Spinal cord (tissue), 10 donors: ENCODE measurements around the gene SUPT20HL1. TPM values are rescaled to one million over a fixed set of nuclear protein-coding genes. Genes with fewer than 3 reads are reported as not detected.

ENCODE experiments used
- DNase-seq, 6 donors: peaks; one replicate each; pipeline versions ENCODE4 v3.0.0 to v3.0.0-alpha.2; 2013 to 2015; ENCODE audit warnings: low spot score in 6 of 6, low read depth in 4 of 6
- H3K27ac ChIP-seq: one replicate; pipeline ENCODE4 v1.5.1; 2013; ENCODE audit warnings: low read depth, low read length, control low read depth
- H3K27me3 ChIP-seq: one replicate; pipeline ENCODE4 v1.6.1; 2013; ENCODE audit warnings: low read length; ENCODE audit not compliant: control insufficient read depth, insufficient read depth
- H3K36me3 ChIP-seq: one replicate; pipeline ENCODE4 v1.6.1; 2013; ENCODE audit warnings: low read length; ENCODE audit not compliant: control insufficient read depth, insufficient read depth
- H3K4me1 ChIP-seq: one replicate; pipeline ENCODE4 v1.6.1; 2013; ENCODE audit warnings: low read length; ENCODE audit not compliant: control insufficient read depth, insufficient read depth
- H3K4me3 ChIP-seq: one replicate; pipeline ENCODE4 v1.5.1; 2013; ENCODE audit warnings: low read depth, low read length, control low read depth
- H3K9me3 ChIP-seq: one replicate; pipeline ENCODE4 v1.6.1; 2013; ENCODE audit warnings: low read length; ENCODE audit not compliant: control insufficient read depth, insufficient read depth
- WGBS: methylation state at CpG from one replicate; pipeline ENCODE4 v1.1.5; 2013; ENCODE audit warnings: missing lambda C conversion rate; ENCODE audit not compliant: insufficient coverage; 5-methylcytosine and 5-hydroxymethylcytosine counted together
- polyA plus RNA-seq, 2 donors: library from polyadenylated mRNA; unstranded; fragments of 120-200 nt; gene quantifications; one replicate each; pipeline ENCODE4 v1.2.1, GENCODE V29; 2013; ENCODE audit not compliant: insufficient read length in 2 of 2
- total RNA-seq, 2 donors: library from RNA; depleted of rRNA in 1 of 2; stranded (reverse); fragments of 120-200 nt in 1 of 2; fragments of >200 nt in 1 of 2; gene quantifications; one replicate each; pipeline versions ENCODE4 v1.2.3 to v1.2.4, GENCODE V29; 2013 to 2014
- donor health status: healthy.

The SUPT20HL1 gene
- total and polyA plus RNA-seq, 4 donors, result 0.09 to 0.27 TPM; not detected in 2

DNA sequence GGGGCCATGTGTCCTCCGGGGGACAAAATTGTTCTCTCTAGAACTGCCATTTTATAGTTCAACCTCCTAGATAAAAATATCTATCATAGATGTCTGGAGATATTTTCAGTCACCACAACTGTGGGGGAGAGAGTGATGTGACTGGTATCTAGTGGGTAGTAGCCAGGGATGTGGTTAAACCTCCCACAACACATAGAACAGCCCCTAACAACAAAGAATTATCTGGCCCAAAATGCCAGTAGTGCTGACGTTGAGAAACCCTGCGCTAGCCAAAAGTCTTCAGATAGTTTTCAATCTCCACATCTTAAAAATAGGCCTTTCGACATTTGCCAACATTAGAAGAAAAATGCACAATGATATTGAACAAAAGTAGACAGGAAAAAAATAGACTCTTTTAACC is 27.6 kb upstream of the SUPT20HL1 start:
- DNase-seq, result no peak
- Histone ChIP-seq H3K27ac (no peak overlapping the region), H3K36me3 (no peaks in the 10 kb centered on the region), H3K4me1 (no peaks in the 10 kb centered on the region), H3K4me3 (no peak overlapping the region), H3K9me3 (no peaks in the 10 kb centered on the region), H3K27me3 (peaks cover 11% of the 10 kb centered on the region)
- no CpG with 5 or more reads among the region's 4 CpGs for WGBS

DNA sequence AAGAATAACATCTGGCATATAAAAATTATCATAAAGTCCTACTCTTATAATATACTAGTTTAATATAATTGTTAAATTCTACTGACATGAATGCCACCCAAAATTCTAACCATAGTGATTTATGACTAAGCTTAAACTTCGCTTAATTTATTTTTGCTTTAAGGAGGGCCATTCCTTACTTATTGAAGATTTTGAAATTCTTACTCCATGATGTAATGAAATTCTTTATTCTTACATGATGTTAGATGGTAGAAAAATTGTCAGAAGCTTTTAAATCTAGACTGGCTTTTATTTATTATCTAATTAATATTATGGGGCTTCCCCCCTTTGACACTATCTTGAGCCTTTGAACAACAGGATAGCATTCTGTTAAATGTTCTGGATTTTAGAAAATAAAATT is 27.1 kb upstream of the SUPT20HL1 start:
- no peak for DNase-seq
- H3K36me3 ChIP-seq, result no peaks in the 10 kb centered on the region
- WGBS, result no CpG with 5 or more reads among the region's 1 CpG
- no peak overlapping the region for H3K4me3 ChIP-seq
- no peaks in the 10 kb centered on the region for H3K4me1 ChIP-seq
- H3K9me3 ChIP-seq, result no peaks in the 10 kb centered on the region
- peaks cover 11% of the 10 kb centered on the region for H3K27me3 ChIP-seq
- H3K27ac ChIP-seq, result no peak overlapping the region

DNA sequence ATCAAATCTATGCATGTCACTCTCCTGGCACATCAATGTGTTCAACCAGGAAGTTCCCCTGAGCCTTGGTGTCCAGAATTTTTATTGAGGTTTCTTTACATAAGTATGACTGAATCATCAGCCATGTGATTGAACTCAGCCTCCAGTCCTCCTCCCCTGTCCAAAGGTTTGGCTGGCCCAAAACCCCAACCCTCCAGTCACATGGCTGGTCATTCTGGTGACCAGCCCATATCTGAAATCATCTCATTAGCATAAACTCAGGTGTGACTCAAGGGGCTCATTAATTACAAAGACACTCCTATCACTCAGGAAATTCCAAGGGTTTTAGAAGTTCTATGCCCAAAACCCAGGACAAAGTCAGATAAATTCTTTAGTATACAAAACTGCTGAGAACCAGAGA is 26.0 kb upstream of the SUPT20HL1 start:
- DNase-seq, result no peak
- H3K4me3 ChIP-seq, result no peak overlapping the region
- no peaks in the 10 kb centered on the region for H3K36me3 ChIP-seq
- H3K9me3 ChIP-seq, result no peaks in the 10 kb centered on the region
- H3K27ac ChIP-seq, result no peak overlapping the region
- H3K27me3 ChIP-seq, result peaks cover 11% of the 10 kb centered on the region
- H3K4me1 ChIP-seq, result no peaks in the 10 kb centered on the region

DNA sequence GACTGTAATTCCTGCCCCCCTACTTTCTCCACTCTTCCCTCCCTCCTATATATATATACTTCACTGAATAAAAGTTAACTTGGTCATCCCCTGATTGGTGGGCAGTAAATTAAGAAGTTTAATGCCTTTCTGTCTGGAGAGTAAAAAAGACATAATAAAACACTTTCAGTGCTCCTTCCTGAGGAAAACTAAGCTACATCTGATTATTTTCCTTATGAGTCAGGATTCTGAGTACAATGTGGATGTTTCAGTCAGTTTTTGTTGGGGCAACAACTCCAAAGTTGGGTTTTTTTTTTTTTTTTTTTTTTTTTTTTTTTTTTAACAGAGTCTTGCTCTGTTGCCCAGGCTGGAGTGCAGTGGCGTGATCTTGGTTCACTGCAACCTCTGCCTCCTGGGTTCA is 24.6 kb upstream of the SUPT20HL1 start:
- Histone ChIP-seq H3K36me3 (no peaks in the 10 kb centered on the region), H3K4me3 (no peak overlapping the region), H3K9me3 (no peaks in the 10 kb centered on the region), H3K27me3 (peaks cover 8% of the 10 kb centered on the region), H3K27ac (no peak overlapping the region), H3K4me1 (no peaks in the 10 kb centered on the region)
- DNase-seq, result no peak
- no CpG with 5 or more reads among the region's 1 CpG for WGBS

DNA sequence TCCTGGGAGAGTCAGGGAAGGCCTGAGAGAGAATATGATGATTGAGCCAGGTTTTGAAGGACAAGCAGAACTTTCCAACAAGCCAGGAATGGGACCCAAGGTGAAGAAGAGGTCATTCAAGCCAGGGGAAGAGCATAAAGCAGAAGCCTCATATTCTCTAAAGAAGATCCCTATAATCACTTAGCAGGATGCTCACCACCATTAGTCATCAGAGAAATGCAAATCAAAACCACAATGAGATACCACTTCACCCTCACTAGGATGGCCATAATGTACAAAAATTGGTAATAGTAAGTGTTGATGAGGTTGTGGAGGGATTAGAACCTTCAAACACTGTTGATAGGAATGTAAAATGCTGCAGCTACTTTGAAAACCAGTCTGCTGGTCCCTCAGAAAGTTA is 20.5 kb upstream of the SUPT20HL1 start:
- Histone ChIP-seq H3K27me3 (peaks cover 16% of the 10 kb centered on the region), H3K4me3 (no peak overlapping the region), H3K27ac (no peak overlapping the region), H3K36me3 (no peaks in the 10 kb centered on the region), H3K4me1 (no peaks in the 10 kb centered on the region), H3K9me3 (no peaks in the 10 kb centered on the region)
- no peak for DNase-seq

DNA sequence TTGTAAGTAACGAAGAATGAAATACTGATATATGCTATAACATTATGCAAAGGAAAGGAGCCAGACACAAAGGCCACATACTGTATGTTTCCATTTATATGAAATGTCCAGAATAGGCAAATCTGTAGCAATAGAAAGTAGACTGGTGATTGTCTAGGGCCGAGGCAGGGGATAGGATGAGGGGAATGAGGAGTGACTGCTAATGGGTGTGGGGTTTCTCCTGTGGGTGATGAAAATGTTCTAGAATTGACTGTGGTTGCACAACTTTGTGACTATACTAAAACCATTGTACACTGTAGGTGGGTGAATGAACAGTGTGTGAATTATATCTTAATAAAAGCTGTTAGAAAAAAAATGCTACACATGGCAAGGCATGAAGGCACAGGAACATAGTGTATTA is 19.9 kb upstream of the SUPT20HL1 start:
- no peak for DNase-seq
- WGBS, result 88% methylated on average over 1 of the region's 2 CpGs
- H3K27me3 ChIP-seq, result peaks cover 19% of the 10 kb centered on the region
- H3K27ac ChIP-seq, result no peak overlapping the region
- H3K4me3 ChIP-seq, result no peak overlapping the region
- H3K4me1 ChIP-seq, result no peaks in the 10 kb centered on the region
- no peaks in the 10 kb centered on the region for H3K36me3 ChIP-seq
- no peaks in the 10 kb centered on the region for H3K9me3 ChIP-seq

DNA sequence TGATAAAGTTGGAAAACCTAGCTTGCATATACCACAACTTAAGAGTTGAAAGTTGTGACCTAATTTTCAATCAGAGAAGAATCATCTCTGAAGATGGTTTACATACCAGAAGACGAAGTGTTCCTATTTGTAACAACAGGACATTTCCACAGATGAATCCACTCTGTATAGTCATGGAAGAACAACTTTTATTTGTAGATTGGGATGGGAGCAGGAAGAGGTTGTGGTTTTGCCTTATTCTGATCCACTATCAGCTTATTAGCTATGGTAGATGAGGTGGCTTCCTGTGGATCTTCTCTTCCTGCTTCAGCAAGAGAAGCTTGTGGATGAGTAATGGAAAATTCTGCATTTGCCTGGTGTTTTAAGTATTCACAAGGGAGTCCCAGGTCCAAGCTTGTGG is 18.6 kb upstream of the SUPT20HL1 start:
- WGBS, result no CpG with 5 or more reads among the region's 1 CpG
- DNase-seq, result no peak
- Histone ChIP-seq H3K36me3 (no peaks in the 10 kb centered on the region), H3K9me3 (no peaks in the 10 kb centered on the region), H3K4me1 (no peaks in the 10 kb centered on the region), H3K27ac (no peak overlapping the region), H3K4me3 (no peak overlapping the region), H3K27me3 (peaks cover 22% of the 10 kb centered on the region)

DNA sequence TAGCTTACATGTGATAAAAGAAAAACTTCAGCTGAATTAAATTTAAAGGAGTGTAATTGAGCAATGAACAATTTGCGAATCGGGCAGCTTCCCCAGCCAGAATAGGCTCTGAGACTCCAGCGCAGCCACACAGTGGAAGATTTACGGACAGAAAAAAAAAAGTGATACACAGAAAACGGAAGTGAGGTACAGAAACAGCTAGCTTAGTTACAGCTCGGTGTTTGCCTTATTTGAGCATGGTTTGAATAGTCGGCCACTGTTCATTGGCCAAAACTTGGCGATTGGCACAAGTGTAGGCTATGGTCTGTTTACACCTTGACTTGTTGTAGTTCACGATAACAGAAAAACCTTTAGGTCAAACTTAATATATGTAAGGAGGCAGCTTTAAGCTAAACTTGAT is 16.7 kb upstream of the SUPT20HL1 start:
- no peak for DNase-seq
- Histone ChIP-seq H3K4me1 (no peaks in the 10 kb centered on the region), H3K27ac (no peak overlapping the region), H3K36me3 (no peaks in the 10 kb centered on the region), H3K27me3 (peaks cover 23% of the 10 kb centered on the region), H3K9me3 (no peaks in the 10 kb centered on the region), H3K4me3 (no peak overlapping the region)
- WGBS, result 79% methylated on average over 7 of the region's 9 CpGs

DNA sequence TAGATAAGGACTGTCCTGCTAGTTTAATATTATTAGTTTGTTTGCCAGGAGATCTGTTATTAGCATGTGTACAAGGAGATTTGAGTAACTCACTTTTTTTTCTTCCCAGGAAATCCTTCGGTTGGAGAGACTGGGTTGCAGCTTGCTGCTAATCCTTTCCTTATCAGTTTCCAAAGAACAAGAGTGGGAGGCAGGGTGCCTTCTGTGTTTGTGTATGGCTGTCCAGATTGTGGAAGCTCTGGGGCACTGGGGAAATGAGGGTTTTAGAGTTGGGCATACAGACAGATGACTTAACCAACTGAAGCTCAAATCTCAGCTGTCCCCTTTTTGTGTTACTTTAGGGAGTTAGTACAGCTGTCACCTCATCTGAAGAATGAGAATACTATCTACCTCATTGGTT is 12.6 kb upstream of the SUPT20HL1 start:
- DNase-seq, result peak in 1 of 6 donors; percentile 19
- Histone ChIP-seq H3K4me3 (no peak overlapping the region), H3K27me3 (peaks cover 16% of the 10 kb centered on the region), H3K4me1 (no peaks in the 10 kb centered on the region), H3K36me3 (no peaks in the 10 kb centered on the region), H3K9me3 (no peaks in the 10 kb centered on the region), H3K27ac (no peak overlapping the region)
- WGBS, result no CpG with 5 or more reads among the region's 1 CpG

DNA sequence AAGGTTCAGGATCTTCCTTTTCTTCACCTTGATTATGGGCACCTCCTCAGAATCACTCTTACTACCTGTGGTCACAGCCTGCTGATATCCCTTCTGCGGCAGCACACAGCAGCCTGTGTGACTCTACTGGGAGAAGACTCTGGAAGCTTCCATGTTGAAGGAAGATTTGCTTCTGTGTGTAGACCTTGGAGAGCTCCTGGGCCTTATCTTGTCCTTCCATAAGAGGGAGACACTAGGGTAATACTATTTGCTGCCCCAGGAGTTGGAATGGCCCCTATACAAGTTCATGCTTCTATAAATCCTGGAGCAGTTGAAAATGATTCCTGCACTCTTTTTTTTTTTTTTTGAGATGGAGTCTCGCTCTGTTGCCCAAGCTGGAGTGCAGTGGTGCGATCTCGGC is 10.2 kb upstream of the SUPT20HL1 start:
- no peak for DNase-seq
- H3K4me1 ChIP-seq, result no peaks in the 10 kb centered on the region
- H3K27me3 ChIP-seq, result peaks cover 10% of the 10 kb centered on the region
- no peaks in the 10 kb centered on the region for H3K9me3 ChIP-seq
- no peaks in the 10 kb centered on the region for H3K36me3 ChIP-seq
- no peak overlapping the region for H3K27ac ChIP-seq
- H3K4me3 ChIP-seq, result no peak overlapping the region
- WGBS, result 90% methylated on average over 2 of the region's 4 CpGs
